Measurements from ENCODE around the gene PCNP. TPM values are rescaled to one million over a fixed set of nuclear protein-coding genes. Genes with fewer than 3 reads are reported as not detected.
A peak's percentile ranks its signal among the peaks of the same experiment; 100 is the strongest.

PCNP gene
- total and polyA plus RNA-seq, 9 of the 15 experiments (the other 6 are each of a cell fraction or from before 2014, with no cell fraction given), result 54.3 to 170 (median 150) TPM

- TF ChIP-seq, protein P1, sequence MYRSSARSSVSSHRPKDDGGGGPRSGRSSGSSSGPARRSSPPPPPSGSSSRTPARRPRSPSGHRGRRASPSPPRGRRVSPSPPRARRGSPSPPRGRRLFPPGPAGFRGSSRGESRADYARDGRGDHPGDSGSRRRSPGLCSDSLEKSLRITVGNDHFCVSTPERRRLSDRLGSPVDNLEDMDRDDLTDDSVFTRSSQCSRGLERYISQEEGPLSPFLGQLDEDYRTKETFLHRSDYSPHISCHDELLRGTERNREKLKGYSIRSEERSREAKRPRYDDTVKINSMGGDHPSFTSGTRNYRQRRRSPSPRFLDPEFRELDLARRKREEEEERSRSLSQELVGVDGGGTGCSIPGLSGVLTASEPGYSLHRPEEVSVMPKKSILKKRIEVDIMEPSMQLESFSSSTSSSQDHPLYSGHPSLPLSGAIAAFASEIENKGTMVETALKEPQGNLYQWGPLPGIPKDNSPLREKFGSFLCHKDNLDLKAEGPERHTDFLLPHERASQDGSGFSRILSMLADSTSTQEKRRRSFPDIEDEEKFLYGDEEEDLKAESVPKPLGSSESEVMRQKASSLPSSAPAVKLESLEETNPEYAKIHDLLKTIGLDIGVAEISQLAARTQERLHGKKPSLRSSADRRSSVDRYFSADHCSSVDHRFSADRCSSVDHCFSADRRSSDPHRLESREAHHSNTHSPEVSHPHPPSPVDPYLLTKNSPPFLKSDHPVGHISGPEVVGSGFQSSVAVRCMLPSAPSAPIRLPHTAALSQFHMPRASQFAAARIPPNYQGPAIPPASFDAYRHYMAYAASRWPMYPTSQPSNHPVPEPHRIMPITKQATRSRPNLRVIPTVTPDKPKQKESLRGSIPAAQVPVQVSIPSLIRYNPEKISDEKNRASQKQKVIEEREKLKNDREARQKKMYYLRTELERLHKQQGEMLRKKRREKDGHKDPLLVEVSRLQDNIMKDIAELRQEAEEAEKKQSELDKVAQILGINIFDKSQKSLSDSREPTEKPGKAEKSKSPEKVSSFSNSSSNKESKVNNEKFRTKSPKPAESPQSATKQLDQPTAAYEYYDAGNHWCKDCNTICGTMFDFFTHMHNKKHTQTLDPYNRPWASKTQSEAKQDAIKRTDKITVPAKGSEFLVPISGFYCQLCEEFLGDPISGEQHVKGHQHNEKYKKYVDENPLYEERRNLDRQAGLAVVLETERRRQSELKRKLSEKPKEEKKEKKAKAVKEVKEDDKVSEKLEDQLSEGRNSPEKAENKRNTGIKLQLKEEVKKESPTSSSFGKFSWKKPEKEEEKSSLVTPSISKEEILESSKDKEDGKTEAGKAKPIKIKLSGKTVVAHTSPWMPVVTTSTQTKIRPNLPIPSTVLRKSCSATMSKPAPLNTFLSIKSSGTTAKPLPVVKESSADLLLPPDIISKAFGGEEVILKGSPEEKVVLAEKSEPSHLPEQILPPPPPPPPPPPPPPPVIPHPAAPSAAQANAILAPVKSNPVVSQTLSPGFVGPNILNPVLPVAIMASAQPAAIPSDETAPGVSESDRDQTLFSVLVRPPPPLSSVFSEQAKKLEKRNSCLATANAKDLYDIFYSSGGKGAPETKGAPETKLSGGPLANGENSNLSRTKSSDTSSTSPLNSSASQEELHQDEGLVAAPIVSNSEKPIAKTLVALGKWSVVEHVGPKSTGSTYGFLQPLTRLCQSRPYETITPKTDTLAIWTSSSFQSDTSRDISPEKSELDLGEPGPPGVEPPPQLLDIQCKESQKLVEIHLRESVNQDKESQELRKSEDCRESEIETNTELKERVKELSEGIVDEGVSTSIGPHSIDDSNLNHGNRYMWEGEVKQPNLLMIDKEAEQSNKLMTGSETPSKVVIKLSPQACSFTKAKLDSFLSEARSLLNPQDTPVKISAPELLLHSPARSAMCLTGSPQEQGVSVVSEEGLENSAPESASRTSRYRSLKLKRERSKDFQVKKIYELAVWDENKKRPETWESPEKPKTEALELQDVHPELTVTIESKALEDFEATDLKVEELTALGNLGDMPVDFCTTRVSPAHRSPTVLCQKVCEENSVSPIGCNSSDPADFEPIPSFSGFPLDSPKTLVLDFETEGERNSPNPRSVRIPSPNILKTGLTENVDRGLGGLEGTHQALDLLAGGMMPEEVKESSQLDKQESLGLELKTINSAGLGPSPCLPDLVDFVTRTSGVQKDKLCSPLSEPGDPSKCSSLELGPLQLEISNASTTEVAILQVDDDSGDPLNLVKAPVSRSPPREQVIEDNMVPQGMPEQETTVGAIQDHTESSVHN (IDR thresholded peaks at IDR 0.05; ENCODE audit: borderline replicate concordance in 1 of 2, low read depth in 1 of 2), result no peak
- TF ChIP-seq ZNF347 (CRISPR knock-in tag; IDR thresholded peaks at IDR 0.05; ENCODE audit: low read depth), result no peak
- peak; percentile 87 for TF ChIP-seq SIN3B (IDR thresholded peaks at IDR 0.05; ENCODE audit: low read depth)
- peak in 1 of 2 experiments; percentile 81; a peak in 2 of 3 replicates for TF ChIP-seq CBX3 (IDR thresholded peaks at IDR 0.05; ENCODE audit: borderline replicate concordance in 1 of 2, low read length in 2 of 2)
- no peak for TF ChIP-seq ZNF232 (CRISPR knock-in tag; IDR thresholded peaks at IDR 0.05)
- TF ChIP-seq ZNF175 (CRISPR knock-in tag; IDR thresholded peaks at IDR 0.05; ENCODE audit: low read depth), result no peak
- TF ChIP-seq FOXK2 (conservative IDR thresholded peaks at IDR 0.05 in 1 of 2, IDR thresholded peaks at IDR 0.05 in 1 of 2; ENCODE audit: low read depth in 2 of 2), result peak; percentile 66; a peak in 3 of 4 replicates
- TF ChIP-seq TFAP4 (CRISPR knock-in tag; IDR thresholded peaks at IDR 0.05; ENCODE audit: borderline replicate concordance), result peak; percentile 68; the same call in 1 of the 2 replicates
- no peak for TF ChIP-seq TFAM (CRISPR knock-in tag; conservative IDR thresholded peaks at IDR 0.05)
- no peak for TF ChIP-seq HMBOX1 (IDR thresholded peaks at IDR 0.05)
- no peak for TF ChIP-seq AFF1 (IDR thresholded peaks at IDR 0.05; ENCODE audit: low read depth in 1 of 2, partially characterized antibody in 2 of 2)
These were observed 12.2 kb upstream of the PCNP start, which contains the start of gene TRMT10C (continued) for GRCh38 chr3:101561630-101562328.

Data from K562 (cell line).